GM12874 (cell line): ENCODE measurements around the gene RGS6.

Source experiments
- TF ChIP-seq, protein P1 (sequence below): IDR thresholded peaks from 2 replicates; pipeline ENCODE4 v1.5.1; 2011; ENCODE audit warnings: low read depth, mild to moderate bottlenecking, control low read depth, low read length, moderate library complexity; ENCODE audit not compliant: insufficient read depth

The RGS6 gene

DNA sequence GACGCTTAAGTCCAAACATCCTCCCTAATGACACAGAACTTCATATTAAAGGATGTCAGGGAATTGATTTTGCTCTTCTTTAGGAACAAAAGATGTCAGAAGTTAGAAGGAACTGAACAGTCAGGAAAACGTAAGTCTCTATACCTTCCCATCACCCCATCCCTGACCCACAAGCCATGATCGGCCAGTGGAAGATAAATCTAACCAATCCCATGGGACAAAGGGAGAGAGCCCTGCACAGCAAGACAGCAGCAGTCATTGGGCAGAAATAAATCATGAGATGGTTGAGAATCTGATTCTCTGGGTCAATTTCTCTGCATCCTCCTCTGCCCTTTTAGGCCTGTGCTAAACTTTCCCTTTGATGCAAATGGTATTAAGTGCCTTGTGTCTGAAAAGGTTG, 414.9 kb downstream of the RGS6 start:
- TF ChIP-seq, protein P1, sequence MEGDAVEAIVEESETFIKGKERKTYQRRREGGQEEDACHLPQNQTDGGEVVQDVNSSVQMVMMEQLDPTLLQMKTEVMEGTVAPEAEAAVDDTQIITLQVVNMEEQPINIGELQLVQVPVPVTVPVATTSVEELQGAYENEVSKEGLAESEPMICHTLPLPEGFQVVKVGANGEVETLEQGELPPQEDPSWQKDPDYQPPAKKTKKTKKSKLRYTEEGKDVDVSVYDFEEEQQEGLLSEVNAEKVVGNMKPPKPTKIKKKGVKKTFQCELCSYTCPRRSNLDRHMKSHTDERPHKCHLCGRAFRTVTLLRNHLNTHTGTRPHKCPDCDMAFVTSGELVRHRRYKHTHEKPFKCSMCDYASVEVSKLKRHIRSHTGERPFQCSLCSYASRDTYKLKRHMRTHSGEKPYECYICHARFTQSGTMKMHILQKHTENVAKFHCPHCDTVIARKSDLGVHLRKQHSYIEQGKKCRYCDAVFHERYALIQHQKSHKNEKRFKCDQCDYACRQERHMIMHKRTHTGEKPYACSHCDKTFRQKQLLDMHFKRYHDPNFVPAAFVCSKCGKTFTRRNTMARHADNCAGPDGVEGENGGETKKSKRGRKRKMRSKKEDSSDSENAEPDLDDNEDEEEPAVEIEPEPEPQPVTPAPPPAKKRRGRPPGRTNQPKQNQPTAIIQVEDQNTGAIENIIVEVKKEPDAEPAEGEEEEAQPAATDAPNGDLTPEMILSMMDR = no peak

DNA sequence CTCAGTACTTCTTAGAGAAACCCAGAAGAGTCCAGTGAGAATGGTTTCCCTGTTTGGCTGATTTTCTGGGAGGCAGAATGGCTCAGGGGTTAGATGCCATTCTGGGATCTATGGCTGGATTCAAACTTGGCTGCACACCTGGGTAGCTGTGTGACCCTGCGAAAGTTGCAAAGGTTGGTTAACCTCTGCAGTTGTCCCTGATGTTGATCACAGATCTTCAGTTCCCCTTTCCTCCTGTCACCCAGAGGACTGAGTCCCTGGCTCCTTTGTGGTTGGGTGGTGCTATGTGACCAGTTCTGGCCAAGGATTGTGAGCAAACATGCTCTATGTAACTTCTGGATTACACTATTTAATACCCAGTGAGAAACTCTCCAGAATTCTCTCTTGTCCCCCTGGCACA, 418.0 kb downstream of the RGS6 start:
- TF ChIP-seq, protein P1 = no peak

DNA sequence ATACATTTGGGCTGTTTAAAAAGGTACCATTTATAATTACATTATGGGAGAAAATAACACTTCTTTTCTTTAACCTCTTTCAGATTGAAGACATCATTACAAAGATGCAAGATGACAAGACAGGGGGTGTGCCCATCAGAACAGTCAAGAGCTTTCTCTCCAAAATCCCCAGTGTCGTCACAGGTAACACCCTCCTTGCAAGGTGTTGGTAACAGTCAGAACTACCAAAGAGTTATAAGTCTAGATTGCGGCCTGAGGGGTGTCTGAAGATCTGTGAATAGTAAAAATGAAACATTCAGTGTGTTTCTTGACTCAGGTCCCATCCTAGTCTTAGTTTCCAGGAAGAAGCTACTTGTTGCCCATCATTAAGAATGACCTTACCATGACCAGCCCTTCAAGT, 419.8 kb downstream of the RGS6 start:
- TF ChIP-seq, protein P1 = no peak

- TF ChIP-seq, protein P1 = no peak
Measured at GRCh38 chr14:72366619-72367018, 434.4 kb downstream of the RGS6 start.

- TF ChIP-seq, protein P1 = no peak
Measured at GRCh38 chr14:72369106-72369505, 436.9 kb downstream of the RGS6 start.

GRCh38 chr14:72377016-72377415, 444.8 kb downstream of the RGS6 start:
- TF ChIP-seq, protein P1 = no peak

GRCh38 chr14:72380456-72380855, 448.2 kb downstream of the RGS6 start:
- TF ChIP-seq, protein P1 = no peak

- TF ChIP-seq, protein P1 = no peak
Measured at GRCh38 chr14:72383865-72384264, 451.6 kb downstream of the RGS6 start.
